ENCODE data around the gene IQCH. TPM values are rescaled to one million over a fixed set of nuclear protein-coding genes. Genes with fewer than 3 reads are reported as not detected.

Gene IQCH
- total and polyA plus RNA-seq, 9 of the 15 experiments (the other 6 are each of a cell fraction or from before 2014, with no cell fraction given): 1.8 to 3.9 (median 2.7) TPM

DNA sequence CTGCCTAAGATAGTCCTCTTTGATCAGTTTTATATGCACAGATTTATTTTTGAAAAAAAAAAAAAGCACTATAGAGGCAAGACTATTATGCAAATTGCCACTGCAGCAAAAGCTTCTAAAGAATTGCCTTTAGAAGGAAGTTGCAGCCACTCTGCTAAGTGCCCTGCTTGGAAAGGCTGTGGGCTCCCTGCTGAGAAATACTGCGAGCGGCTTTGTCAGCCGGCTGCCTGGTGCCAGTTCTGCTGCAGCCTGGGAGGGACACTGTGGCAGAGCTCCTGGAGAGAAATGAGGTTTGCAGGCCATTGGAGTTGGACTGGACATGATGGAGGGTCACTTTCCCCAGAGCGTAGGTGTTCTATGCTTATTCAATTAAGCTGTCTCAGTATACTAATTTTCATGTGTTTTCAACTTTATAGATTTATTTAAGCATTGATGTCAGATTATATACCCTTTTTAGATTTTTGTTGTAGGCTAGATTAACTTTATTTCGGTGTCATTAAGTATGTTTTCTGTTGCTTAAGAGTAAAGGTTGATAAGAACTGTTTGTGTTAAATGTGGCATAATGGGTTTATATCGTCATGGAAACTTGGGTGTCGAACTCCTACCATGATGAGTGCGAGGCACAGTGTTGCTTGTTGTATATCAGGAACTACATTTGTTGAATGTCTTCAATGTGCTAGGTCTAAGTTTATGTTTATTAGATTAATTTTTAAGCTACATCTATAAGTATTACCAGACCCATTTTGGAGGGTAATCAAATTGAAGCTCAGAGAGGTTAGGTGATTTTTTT is 294.5 kb downstream of the IQCH start:
- POLR2A ChIA-PET: interaction anchor here (0.6 to 3.5 kb wide), 5 partner anchors 11 to 186 kb away, joined by 3 to 13 read pairs (median 3); no protein-coding TSS in a partner anchor
- H3K27ac ChIP-seq (ENCODE audit: extremely low read depth, low read depth, low read length): peak overlapping the region; percentile 72; the same call in 1 of the 3 replicates

More for the DNA sequence above, 294.5 kb downstream of the IQCH start:
- Histone ChIP-seq H3K27me3 (ENCODE audit: control insufficient read depth in 2 of 2, insufficient read depth in 2 of 2, low read length in 2 of 2) (no peaks in the 10 kb centered on the region), H4K20me1 (replicated peaks; ENCODE audit: control insufficient read depth, insufficient read depth, low read length) (no peaks in the 10 kb centered on the region), H2AFZ (ENCODE audit: low read depth, low read length) (no peak overlapping the region), H3K4me1 (replicated peaks in 1 of 2; ENCODE audit: control insufficient read depth in 2 of 2, insufficient read depth in 2 of 2, low read length in 2 of 2) (peaks cover 7 to 35% of the 10 kb centered on the region in 2 experiments; a peak in 4 of 5 replicates), H3K9me1 (ENCODE audit: control insufficient read depth, insufficient read depth, low read length) (no peaks in the 10 kb centered on the region), H3K4me3 (no peak overlapping the region), H3K79me2 (ENCODE audit: control insufficient read depth, insufficient read depth, low read length) (peaks cover under 1% of the 10 kb centered on the region; the same call in 1 of the 3 replicates), H3K4me2 (ENCODE audit: insufficient read depth, low read length) (no peak overlapping the region), H3K36me3 (ENCODE audit: control insufficient read depth, insufficient read depth, low read length) (peaks cover 44% of the 10 kb centered on the region), H3K9me3 (replicated peaks; ENCODE audit: control insufficient read depth, insufficient read depth, low read depth, low read length) (no peaks in the 10 kb centered on the region), H3K9ac (ENCODE audit: insufficient read depth in 1 of 2, low read depth in 2 of 2, low read length in 2 of 2) (no peak overlapping the region)
- intact Hi-C loops (cut with micrococcal nuclease) (no loop called here), in situ Hi-C loops (cut with MboI) (no loop called here)
- CTCF ChIA-PET (ENCODE audit: low intra/inter-chr PET ratio): no interaction called here
- ATAC-seq (no peak), FAIRE-seq (no peak), DNase-seq (ENCODE audit: extremely low read depth in 1 of 4, low spot score in 3 of 4) (no peak)
- no TSS peak for BruUV-seq (replicated peaks)
- WGBS (ENCODE audit: insufficient coverage, low coverage, missing lambda C conversion rate): 66% methylated on average over 8 of the region's 8 CpGs
- TF ChIP-seq, protein P1, sequence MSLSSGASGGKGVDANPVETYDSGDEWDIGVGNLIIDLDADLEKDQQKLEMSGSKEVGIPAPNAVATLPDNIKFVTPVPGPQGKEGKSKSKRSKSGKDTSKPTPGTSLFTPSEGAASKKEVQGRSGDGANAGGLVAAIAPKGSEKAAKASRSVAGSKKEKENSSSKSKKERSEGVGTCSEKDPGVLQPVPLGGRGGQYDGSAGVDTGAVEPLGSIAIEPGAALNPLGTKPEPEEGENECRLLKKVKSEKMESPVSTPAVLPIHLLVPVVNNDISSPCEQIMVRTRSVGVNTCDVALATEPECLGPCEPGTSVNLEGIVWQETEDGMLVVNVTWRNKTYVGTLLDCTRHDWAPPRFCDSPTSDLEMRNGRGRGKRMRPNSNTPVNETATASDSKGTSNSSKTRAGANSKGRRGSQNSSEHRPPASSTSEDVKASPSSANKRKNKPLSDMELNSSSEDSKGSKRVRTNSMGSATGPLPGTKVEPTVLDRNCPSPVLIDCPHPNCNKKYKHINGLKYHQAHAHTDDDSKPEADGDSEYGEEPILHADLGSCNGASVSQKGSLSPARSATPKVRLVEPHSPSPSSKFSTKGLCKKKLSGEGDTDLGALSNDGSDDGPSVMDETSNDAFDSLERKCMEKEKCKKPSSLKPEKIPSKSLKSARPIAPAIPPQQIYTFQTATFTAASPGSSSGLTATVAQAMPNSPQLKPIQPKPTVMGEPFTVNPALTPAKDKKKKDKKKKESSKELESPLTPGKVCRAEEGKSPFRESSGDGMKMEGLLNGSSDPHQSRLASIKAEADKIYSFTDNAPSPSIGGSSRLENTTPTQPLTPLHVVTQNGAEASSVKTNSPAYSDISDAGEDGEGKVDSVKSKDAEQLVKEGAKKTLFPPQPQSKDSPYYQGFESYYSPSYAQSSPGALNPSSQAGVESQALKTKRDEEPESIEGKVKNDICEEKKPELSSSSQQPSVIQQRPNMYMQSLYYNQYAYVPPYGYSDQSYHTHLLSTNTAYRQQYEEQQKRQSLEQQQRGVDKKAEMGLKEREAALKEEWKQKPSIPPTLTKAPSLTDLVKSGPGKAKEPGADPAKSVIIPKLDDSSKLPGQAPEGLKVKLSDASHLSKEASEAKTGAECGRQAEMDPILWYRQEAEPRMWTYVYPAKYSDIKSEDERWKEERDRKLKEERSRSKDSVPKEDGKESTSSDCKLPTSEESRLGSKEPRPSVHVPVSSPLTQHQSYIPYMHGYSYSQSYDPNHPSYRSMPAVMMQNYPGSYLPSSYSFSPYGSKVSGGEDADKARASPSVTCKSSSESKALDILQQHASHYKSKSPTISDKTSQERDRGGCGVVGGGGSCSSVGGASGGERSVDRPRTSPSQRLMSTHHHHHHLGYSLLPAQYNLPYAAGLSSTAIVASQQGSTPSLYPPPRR (CRISPR knock-in tag; IDR thresholded peaks at IDR 0.05; ENCODE audit: borderline replicate concordance): no peak
- peak; percentile 72 for TF ChIP-seq RFX1 (IDR thresholded peaks at IDR 0.05)

All from K562 (cell line).